Keratinocyte (primary cell): ENCODE measurements around the gene TIGD4. TPM values are rescaled to one million over a fixed set of nuclear protein-coding genes. Genes with fewer than 3 reads are reported as not detected.

ENCODE experiments used
- DNase-seq: peaks from one replicate; pipeline ENCODE4 v3.0.0-alpha.2; 2011; ENCODE audit warnings: low read depth, missing footprints, low spot score
- FAIRE-seq: peaks from 2 replicates; lab custom pipeline; 2011; peaks lifted over from hg19 to GRCh38; lab: Jason Lieb, UNC
- H2AFZ ChIP-seq: 2 replicates; pipeline ENCODE4 v1.6.0; 2012; ENCODE audit warnings: low read length, control low read depth, inconsistent platforms; ENCODE audit not compliant: control insufficient read depth
- H3K27ac ChIP-seq: 2 replicates; pipeline ENCODE4 v1.5.1; 2011; ENCODE audit warnings: low read length; ENCODE audit not compliant: control insufficient read depth, insufficient read depth
- H3K27me3 ChIP-seq: 3 replicates; pipeline ENCODE4 v1.6.0; 2011; ENCODE audit warnings: low read length; ENCODE audit not compliant: control insufficient read depth, insufficient read depth; ENCODE audit errors: extremely low read depth
- H3K36me3 ChIP-seq, 2 experiments: 2 replicates in 1 of 2; 3 replicates in 1 of 2; pipeline ENCODE4 v1.5.1; 2011; ENCODE audit warnings: low read length in 2 of 2, mild to moderate bottlenecking in 1 of 2; ENCODE audit not compliant: control insufficient read depth in 2 of 2, insufficient read depth in 2 of 2; ENCODE audit errors: extremely low read depth in 1 of 2
- H3K4me1 ChIP-seq: 3 replicates; pipeline ENCODE4 v1.5.1; 2011; ENCODE audit warnings: low read length; ENCODE audit not compliant: control insufficient read depth, insufficient read depth; ENCODE audit errors: extremely low read depth
- H3K4me2 ChIP-seq: 3 replicates; pipeline ENCODE4 v1.6.0; 2011; ENCODE audit warnings: low read depth, low read length; ENCODE audit not compliant: control insufficient read depth, insufficient read depth; ENCODE audit errors: extremely low read depth
- H3K4me3 ChIP-seq, 3 experiments: fragments of 200-600 bp in 1 of 3; sonication (generic) in 1 of 3; 2 replicates in 2 of 3; 3 replicates in 1 of 3; pipeline ENCODE4 v1.5.1; 2011 to 2016; ENCODE audit warnings: low read length in 3 of 3, mild to moderate bottlenecking in 3 of 3, control low read depth in 2 of 3, inconsistent platforms in 1 of 3, low read depth in 1 of 3, mixed read lengths in 1 of 3, mixed run types in 1 of 3, moderate library complexity in 1 of 3; ENCODE audit not compliant: control insufficient read depth in 2 of 3, insufficient read depth in 2 of 3; ENCODE audit errors: extremely low read depth in 1 of 3
- H3K79me2 ChIP-seq: 2 replicates; pipeline ENCODE4 v1.6.0; 2012; ENCODE audit warnings: low read length; ENCODE audit not compliant: control insufficient read depth, insufficient read depth
- H3K9ac ChIP-seq: 3 replicates; pipeline ENCODE4 v1.6.0; 2011; ENCODE audit warnings: low read length; ENCODE audit not compliant: control insufficient read depth, insufficient read depth; ENCODE audit errors: extremely low read depth
- H3K9me1 ChIP-seq: 3 replicates; pipeline ENCODE4 v1.6.0; 2011; ENCODE audit warnings: low read length; ENCODE audit not compliant: control insufficient read depth, insufficient read depth; ENCODE audit errors: extremely low read depth
- H3K9me3 ChIP-seq: 2 replicates; pipeline ENCODE4 v1.5.1; 2012; ENCODE audit warnings: low read depth, low read length; ENCODE audit not compliant: control insufficient read depth
- H4K20me1 ChIP-seq: 3 replicates; pipeline ENCODE4 v1.6.0; 2011; ENCODE audit warnings: low read length; ENCODE audit not compliant: control insufficient read depth, insufficient read depth; ENCODE audit errors: extremely low read depth
- CTCF ChIP-seq, 3 experiments: IDR thresholded peaks in 1 of 3; conservative IDR thresholded peaks in 1 of 3; optimal IDR thresholded peaks in 1 of 3; 2 replicates in 2 of 3; 3 replicates in 1 of 3; pipeline versions ENCODE3 to v1.5.1; 2011; ENCODE audit warnings: low read length in 3 of 3, mild to moderate bottlenecking in 3 of 3, moderate library complexity in 2 of 3, control low read depth in 1 of 3, inconsistent platforms in 1 of 3; ENCODE audit not compliant: insufficient read depth in 2 of 3; ENCODE audit errors: extremely low read depth in 1 of 3
- EZH2 ChIP-seq: IDR thresholded peaks from one replicate; pipeline ENCODE4 v1.6.1; 2012; ENCODE audit warnings: inconsistent platforms, mild to moderate bottlenecking, low read length, moderate library complexity
- dilution Hi-C: fragments of 300-500 bp; cut with MboI; formaldehyde crosslinking; loops from one replicate; pipeline ENCODE4 v1.7.0; 2020; ENCODE audit warnings: low sequenced_read_pairs; ENCODE audit not compliant: extremely low pct_ligation_motif_present
- polyA plus RNA-seq, 5 experiments: library from polyadenylated mRNA; depleted of rRNA in 3 of 5; stranded (reverse) in 3 of 5; stranded (forward) in 1 of 5; unstranded in 1 of 5; fragments of >200 nt; gene quantifications; 1 replicate in 1 of 5; 2 replicates in 3 of 5; 3 replicates in 1 of 5; pipeline versions ENCODE4 v1.2.1 to v1.2.3, GENCODE V29; 2011 to 2012; ENCODE audit warnings: missing spikeins in 2 of 5, low read depth in 1 of 5, low replicate concordance in 1 of 5

TIGD4 gene
- polyA plus RNA-seq, 1 donor (not counting 4 experiments of a cell fraction or from before 2014, with no cell fraction given), result 0.21 TPM

- TF ChIP-seq EZH2 (no peak), CTCF (optimal IDR thresholded peaks at IDR 0.05 in 1 of 3, IDR thresholded peaks at IDR 0.05 in 1 of 3, conservative IDR thresholded peaks at IDR 0.05 in 1 of 3; ENCODE audit: extremely low read depth in 1 of 3, insufficient read depth in 2 of 3, low read length in 3 of 3) (no peak)
- FAIRE-seq (no peak), DNase-seq (no peak)
- no peaks in the 10 kb centered on the region for H3K9me3 ChIP-seq
- peaks cover 23% of the 10 kb centered on the region for H3K4me1 ChIP-seq
- no peak overlapping the region for H3K4me3 ChIP-seq
- no peaks in the 10 kb centered on the region for H4K20me1 ChIP-seq
- peaks cover 24% of the 10 kb centered on the region for H3K79me2 ChIP-seq
- no peaks in the 10 kb centered on the region for H3K36me3 ChIP-seq
- no peak overlapping the region for H3K4me2 ChIP-seq
- peaks cover 2% of the 10 kb centered on the region for H3K9me1 ChIP-seq
- no peak overlapping the region for H3K27ac ChIP-seq
- H2AFZ ChIP-seq, result no peak overlapping the region
- no peak overlapping the region for H3K9ac ChIP-seq
- H3K27me3 ChIP-seq, result no peaks in the 10 kb centered on the region
- dilution Hi-C loops, result no loop called here
These were observed 2.0 kb downstream of the TIGD4 start for GRCh38 chr4:152777488-152777887.

DNA sequence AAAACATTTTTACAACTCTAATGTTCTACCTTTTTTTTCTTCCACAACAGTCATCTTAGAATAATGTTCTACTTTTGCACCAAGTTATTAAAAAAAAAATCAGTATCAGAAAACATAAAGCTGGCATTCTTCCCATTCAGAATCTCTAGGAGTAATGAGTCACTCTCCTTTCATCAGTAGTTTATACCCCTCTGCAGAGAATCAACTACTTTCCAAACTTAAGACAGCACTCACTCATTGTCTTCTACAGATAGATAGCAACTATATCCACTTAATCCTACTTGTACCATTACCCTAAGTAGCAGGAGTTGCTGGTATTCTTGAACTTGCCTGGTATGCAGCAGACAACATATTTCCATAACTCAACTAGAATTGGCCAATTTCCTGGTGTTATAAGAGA is 3.2 kb downstream of the TIGD4 start:
- Histone ChIP-seq H2AFZ (no peak overlapping the region), H3K4me1 (peaks cover 12% of the 10 kb centered on the region), H3K27me3 (no peaks in the 10 kb centered on the region), H3K9me1 (peaks cover 2% of the 10 kb centered on the region), H3K36me3 (no peaks in the 10 kb centered on the region), H3K4me2 (no peak overlapping the region), H3K79me2 (peaks cover 13% of the 10 kb centered on the region), H3K9ac (no peak overlapping the region), H3K27ac (no peak overlapping the region), H3K4me3 (no peak overlapping the region), H4K20me1 (no peaks in the 10 kb centered on the region), H3K9me3 (no peaks in the 10 kb centered on the region)
- dilution Hi-C loops, result no loop called here
- TF ChIP-seq CTCF (optimal IDR thresholded peaks at IDR 0.05 in 1 of 3, IDR thresholded peaks at IDR 0.05 in 1 of 3, conservative IDR thresholded peaks at IDR 0.05 in 1 of 3; ENCODE audit: extremely low read depth in 1 of 3, insufficient read depth in 2 of 3, low read length in 3 of 3) (no peak), EZH2 (no peak)
- FAIRE-seq, result no peak
- no peak for DNase-seq
